CD4-positive, alpha-beta T cell (primary cell): ENCODE results near the gene OLFM2. TPM values are rescaled to one million over a fixed set of nuclear protein-coding genes. Genes with fewer than 3 reads are reported as not detected.

ENCODE experiments used
- ATAC-seq: fragments of 200-7000 bp; cut with Tn5 transposase; one replicate; pipeline ENCODE4 v1.10.0; 2022; ENCODE audit warnings: mild to moderate bottlenecking; ENCODE audit not compliant: poor library complexity
- CTCF ChIA-PET: fragments of 350-600 bp; sonication (Branson Sonifier 250); formaldehyde crosslinking; loops from one replicate; lab custom pipeline; 2021; ENCODE audit warnings: antibody characterized with exemption, inconsistent platforms; lab: Charles Lee
- POLR2A ChIA-PET: fragments of 350-600 bp; sonication (Branson Sonifier 250); formaldehyde crosslinking; loops from one replicate; lab custom pipeline; 2021; ENCODE audit warnings: antibody characterized with exemption, inconsistent platforms; lab: Charles Lee
- DNase-seq, 14 experiments: peaks; one replicate each; pipeline ENCODE4 v3.0.0-alpha.2; 2013 to 2020; ENCODE audit warnings: mixed read lengths in 2 of 14
- H3K27ac ChIP-seq, 2 donors: one replicate each; pipeline versions ENCODE4 v1.5.1 to v1.7.0; 2013; ENCODE audit warnings: low read length in 2 of 2, low read depth in 1 of 2, mild to moderate bottlenecking in 1 of 2
- H3K27me3 ChIP-seq, 2 experiments: 1 replicate in 1 of 2; 2 replicates in 1 of 2; pipeline versions ENCODE4 v1.6.1 to v1.7.0; 2013; ENCODE audit warnings: low read length in 2 of 2, control low read depth in 1 of 2, mild to moderate bottlenecking in 1 of 2, moderate library complexity in 1 of 2; ENCODE audit not compliant: insufficient read depth in 2 of 2, control insufficient read depth in 1 of 2
- H3K36me3 ChIP-seq: one replicate; pipeline ENCODE4 v1.6.1; 2013; ENCODE audit warnings: low read length, control low read depth; ENCODE audit not compliant: insufficient read depth
- H3K4me1 ChIP-seq: one replicate; pipeline ENCODE4 v1.6.1; 2013; ENCODE audit warnings: low read length, control low read depth; ENCODE audit not compliant: insufficient read depth
- H3K4me3 ChIP-seq: one replicate; pipeline ENCODE4 v1.5.1; 2013; ENCODE audit warnings: mild to moderate bottlenecking, low read length, moderate library complexity
- H3K9me3 ChIP-seq, 2 experiments: 1 replicate in 1 of 2; 2 replicates in 1 of 2; pipeline versions ENCODE4 v1.6.1 to v1.7.0; 2013; ENCODE audit warnings: low read length in 2 of 2, mild to moderate bottlenecking in 2 of 2, control low read depth in 1 of 2, moderate library complexity in 1 of 2; ENCODE audit not compliant: control insufficient read depth in 1 of 2, insufficient read depth in 1 of 2
- H3K27ac Mint-ChIP-seq: one replicate; pipeline ENCODE4 v1.8.0; 2020; ENCODE audit warnings: mixed read lengths
- H3K27me3 Mint-ChIP-seq: one replicate; pipeline ENCODE4 v1.8.0; 2021; ENCODE audit warnings: mixed read lengths
- H3K36me3 Mint-ChIP-seq: one replicate; pipeline ENCODE4 v1.8.0; 2021; ENCODE audit warnings: low read depth, mixed read lengths
- H3K4me1 Mint-ChIP-seq: one replicate; pipeline ENCODE4 v1.8.0; 2021; ENCODE audit warnings: low read depth, mixed read lengths
- H3K4me3 Mint-ChIP-seq: one replicate; pipeline ENCODE4 v1.8.0; 2020; ENCODE audit warnings: mild to moderate bottlenecking, mixed read lengths
- H3K9me3 Mint-ChIP-seq: one replicate; pipeline ENCODE4 v1.8.0; 2020; ENCODE audit warnings: mixed read lengths
- intact Hi-C, 2 experiments: fragments of 100-400 bp; cut with DNase I in 1 of 2; cut with micrococcal nuclease in 1 of 2; formaldehyde crosslinking; loops; one replicate each; pipeline versions ENCODE4 v1.15.1 to v1.9.0; 2023 to 2025; cut with DNase I, micrococcal nuclease
- total RNA-seq, 174 experiments: library from RNA in 2 of 174; stranded (reverse) in 2 of 174; gene quantifications; one replicate each; pipeline ENCODE4 v1.2.3 and lab custom pipeline; 2021 to 2026
- TF ChIP-seq, protein P1 (sequence below): fragments of 200-600 bp; IDR thresholded peaks from one replicate; pipeline ENCODE4 v1.8.0; 2022; ENCODE audit warnings: antibody characterized with exemption, mild to moderate bottlenecking

The OLFM2 gene
- total RNA-seq, 2 experiments from 2014 or later: 4.1 to 4.8 TPM

- Histone ChIP-seq H3K27ac (no peak overlapping the region), H3K36me3 (peaks cover 58% of the 10 kb centered on the region), H3K4me1 (peaks cover 32% of the 10 kb centered on the region), H3K9me3 (peaks cover 0 to 20% of the 10 kb centered on the region in 2 experiments), H3K4me3 (no peak overlapping the region), H3K27me3 (no peaks in the 10 kb centered on the region)
- intact Hi-C loops: loop anchor here (10.0 kb wide), 3 partner anchors 245 to 565 kb away; partner anchors contain the start of genes CDC37 (in 1 of the 2), MRPL4 (in 1 of the 2) and SHFL (in 1 of the 2)
- Mint-ChIP-seq H3K27ac (no peak overlapping the region), H3K36me3 (peaks cover 75% of the 10 kb centered on the region), H3K4me3 (no peak overlapping the region), H3K27me3 (no peaks in the 10 kb centered on the region), H3K4me1 (peaks cover 28% of the 10 kb centered on the region), H3K9me3 (no peaks in the 10 kb centered on the region)
- TF ChIP-seq, protein P1, sequence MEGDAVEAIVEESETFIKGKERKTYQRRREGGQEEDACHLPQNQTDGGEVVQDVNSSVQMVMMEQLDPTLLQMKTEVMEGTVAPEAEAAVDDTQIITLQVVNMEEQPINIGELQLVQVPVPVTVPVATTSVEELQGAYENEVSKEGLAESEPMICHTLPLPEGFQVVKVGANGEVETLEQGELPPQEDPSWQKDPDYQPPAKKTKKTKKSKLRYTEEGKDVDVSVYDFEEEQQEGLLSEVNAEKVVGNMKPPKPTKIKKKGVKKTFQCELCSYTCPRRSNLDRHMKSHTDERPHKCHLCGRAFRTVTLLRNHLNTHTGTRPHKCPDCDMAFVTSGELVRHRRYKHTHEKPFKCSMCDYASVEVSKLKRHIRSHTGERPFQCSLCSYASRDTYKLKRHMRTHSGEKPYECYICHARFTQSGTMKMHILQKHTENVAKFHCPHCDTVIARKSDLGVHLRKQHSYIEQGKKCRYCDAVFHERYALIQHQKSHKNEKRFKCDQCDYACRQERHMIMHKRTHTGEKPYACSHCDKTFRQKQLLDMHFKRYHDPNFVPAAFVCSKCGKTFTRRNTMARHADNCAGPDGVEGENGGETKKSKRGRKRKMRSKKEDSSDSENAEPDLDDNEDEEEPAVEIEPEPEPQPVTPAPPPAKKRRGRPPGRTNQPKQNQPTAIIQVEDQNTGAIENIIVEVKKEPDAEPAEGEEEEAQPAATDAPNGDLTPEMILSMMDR: no peak
- CTCF ChIA-PET: interaction anchor here (0.6 to 1.2 kb wide), 2 partner anchors 19 to 162 kb away, joined by 3 to 4 read pairs; no protein-coding TSS in a partner anchor
- POLR2A ChIA-PET: interaction anchor here (0.7 to 1.3 kb wide), 2 partner anchors 19 to 30 kb away, joined by 3 to 6 read pairs; no protein-coding TSS in a partner anchor
- DNase-seq (no peak), ATAC-seq (no peak)
These were observed 96.9 kb downstream of the OLFM2 start for GRCh38 chr19:9839415-9839814.

DNA sequence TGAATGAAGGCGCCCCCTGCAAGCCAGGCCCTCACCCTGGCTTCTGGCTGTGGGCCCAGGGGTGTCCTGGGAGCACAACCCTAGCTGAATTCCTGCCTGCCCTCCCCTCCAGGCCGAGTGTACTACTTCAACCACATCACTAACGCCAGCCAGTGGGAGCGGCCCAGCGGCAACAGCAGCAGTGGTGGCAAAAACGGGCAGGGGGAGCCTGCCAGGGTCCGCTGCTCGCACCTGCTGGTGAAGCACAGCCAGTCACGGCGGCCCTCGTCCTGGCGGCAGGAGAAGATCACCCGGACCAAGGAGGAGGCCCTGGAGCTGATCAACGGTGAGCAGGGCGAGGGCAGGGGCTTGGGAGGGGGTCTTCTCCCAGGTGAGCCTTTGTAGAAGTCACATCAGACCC lies 98.0 kb downstream of the OLFM2 start:
- Histone ChIP-seq H3K27me3 (no peaks in the 10 kb centered on the region), H3K27ac (no peak overlapping the region), H3K4me1 (peaks cover 33% of the 10 kb centered on the region), H3K36me3 (peaks cover 48% of the 10 kb centered on the region), H3K4me3 (no peak overlapping the region), H3K9me3 (peaks cover 0 to 12% of the 10 kb centered on the region in 2 experiments)
- ChIA-PET POLR2A (interaction anchor here (1.1 kb wide), 1 partner anchor 20 kb away, joined by 6 read pairs; no protein-coding TSS in a partner anchor), CTCF (no interaction called here)
- H3K9me3 Mint-ChIP-seq: no peaks in the 10 kb centered on the region
- no peak overlapping the region for H3K4me3 Mint-ChIP-seq
- H3K4me1 Mint-ChIP-seq: peaks cover 28% of the 10 kb centered on the region
- H3K36me3 Mint-ChIP-seq: peaks cover 66% of the 10 kb centered on the region
- TF ChIP-seq, protein P1: no peak
- DNase-seq: no peak
- no peak for ATAC-seq
- intact Hi-C loops: loop anchor here (10.0 kb wide), 3 partner anchors 246 to 566 kb away; partner anchors contain the start of genes CDC37 (in 1 of the 2), MRPL4 (in 1 of the 2) and SHFL (in 1 of the 2)
- no peak overlapping the region for H3K27ac Mint-ChIP-seq
- H3K27me3 Mint-ChIP-seq: no peaks in the 10 kb centered on the region

DNA sequence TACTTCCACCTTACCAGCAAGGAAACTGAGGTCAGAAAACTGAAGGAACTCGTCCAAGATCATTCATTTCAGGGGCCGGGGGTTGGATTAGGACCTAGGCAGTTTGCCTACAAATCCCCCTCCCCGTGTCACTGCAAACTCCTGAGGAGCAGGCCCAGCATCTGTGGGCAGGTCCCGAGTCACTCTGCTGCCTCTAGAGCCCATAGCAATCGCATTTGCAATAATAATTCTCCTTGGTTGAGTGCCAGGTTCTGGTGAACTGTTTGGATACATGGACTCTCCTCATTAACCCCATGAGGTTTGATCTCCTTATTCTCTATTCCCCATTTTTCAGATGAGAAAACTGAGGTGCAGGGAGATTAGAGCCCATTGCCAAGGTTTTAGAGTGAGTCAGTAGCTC lies 100.3 kb downstream of the OLFM2 start:
- no peak overlapping the region for H3K27ac ChIP-seq
- DNase-seq: peak in 1 of 14 experiments; percentile 31
- Mint-ChIP-seq H3K27me3 (no peaks in the 10 kb centered on the region), H3K27ac (peak overlapping the region; percentile 82), H3K4me3 (peak overlapping the region; percentile 89), H3K9me3 (no peaks in the 10 kb centered on the region), H3K36me3 (peaks cover 43% of the 10 kb centered on the region), H3K4me1 (peaks cover 21% of the 10 kb centered on the region)
- ChIA-PET CTCF (interaction anchor here (1.3 kb wide), 1 partner anchor 8 kb away, joined by 3 read pairs; no protein-coding TSS in a partner anchor), POLR2A (interaction anchor here (1.1 to 1.3 kb wide), 2 partner anchors 8 to 435 kb away, joined by 3 to 4 read pairs; partner anchors contain the start of gene UBL5)
- no peaks in the 10 kb centered on the region for H3K9me3 ChIP-seq
- peaks cover 33% of the 10 kb centered on the region for H3K4me1 ChIP-seq
- TF ChIP-seq, protein P1: no peak
- peak overlapping the region; percentile 81 for H3K4me3 ChIP-seq
- ATAC-seq: no peak
- H3K36me3 ChIP-seq: peaks cover 29% of the 10 kb centered on the region
- intact Hi-C loops: loop anchor here (2.0 to 10.0 kb wide), 4 partner anchors 27 to 569 kb away; partner anchors contain the start of genes CDC37 (in 1 of the 2), MRPL4 (in 1 of the 2) and SHFL (in 1 of the 2)
- no peaks in the 10 kb centered on the region for H3K27me3 ChIP-seq
